ENCODE measurements around the gene TSTD1. TPM values are rescaled to one million over a fixed set of nuclear protein-coding genes. Genes with fewer than 3 reads are reported as not detected.

The TSTD1 gene
- total RNA-seq, 1 experiment from 2014 or later = 20.1 TPM

DNA sequence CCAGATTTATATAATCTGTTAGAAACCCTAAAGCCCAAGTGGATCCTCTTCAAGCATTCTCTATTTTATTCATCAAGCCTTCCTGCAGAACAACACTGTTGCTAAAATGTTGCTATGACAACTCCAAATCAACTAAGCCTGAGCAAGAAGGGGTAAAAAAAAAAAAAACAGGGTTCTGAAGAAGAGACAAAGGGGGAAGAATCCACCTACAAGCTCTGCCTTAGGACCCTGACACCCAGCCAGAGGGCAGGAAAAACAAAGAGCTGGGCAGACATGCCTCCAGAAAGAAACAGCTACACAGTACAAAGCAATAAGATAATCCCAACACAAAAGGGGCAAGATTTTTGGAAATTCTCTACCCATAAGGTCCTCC lies 5.8 kb upstream of the TSTD1 start:
- CTCF ChIA-PET = interaction anchor here (0.5 to 1.4 kb wide), 2 partner anchors 53 to 176 kb away, joined by 3 to 6 read pairs; no protein-coding TSS in a partner anchor
- Histone ChIP-seq H3K4me3 (ENCODE audit: low read depth in 2 of 2, low read length in 2 of 2) (peak overlapping the region; percentile 69 to 93), H3K27ac (ENCODE audit: low read length) (peak overlapping the region; percentile 99), H3K27me3 (ENCODE audit: control insufficient read depth, insufficient read depth, low read length) (no peaks in the 10 kb centered on the region), H3K4me1 (ENCODE audit: control insufficient read depth, insufficient read depth, low read length) (peaks cover 13% of the 10 kb centered on the region), H3K9me3 (ENCODE audit: control insufficient read depth, insufficient read depth, low read depth, low read length) (peaks cover 13% of the 10 kb centered on the region; the same call in 1 of the 2 replicates), H3K36me3 (ENCODE audit: control insufficient read depth, insufficient read depth, low read length) (peaks cover 9% of the 10 kb centered on the region)
- DNase-seq (ENCODE audit: low read depth, low spot score) = no peak
- intact Hi-C loops (cut with micrococcal nuclease; ENCODE audit: unreplicated experiment) (loop anchor here (5.0 kb wide), 1 partner anchor 53 kb away; the partner anchor contains the start of gene KLHDC9), in situ Hi-C loops (cut with HindIII; ENCODE audit: low pct_unique_long_range_greater_than_20kb, low sequenced_read_pairs) (no loop called here)
- ATAC-seq = no peak
- no TSS peak for BruUV-seq (replicated peaks)
- POLR2A ChIA-PET = no interaction called here
- no peak for TF ChIP-seq SIN3A (IDR thresholded peaks at IDR 0.05; ENCODE audit: borderline replicate concordance, insufficient read depth, low read depth, low read length)
- TF ChIP-seq, protein P1, sequence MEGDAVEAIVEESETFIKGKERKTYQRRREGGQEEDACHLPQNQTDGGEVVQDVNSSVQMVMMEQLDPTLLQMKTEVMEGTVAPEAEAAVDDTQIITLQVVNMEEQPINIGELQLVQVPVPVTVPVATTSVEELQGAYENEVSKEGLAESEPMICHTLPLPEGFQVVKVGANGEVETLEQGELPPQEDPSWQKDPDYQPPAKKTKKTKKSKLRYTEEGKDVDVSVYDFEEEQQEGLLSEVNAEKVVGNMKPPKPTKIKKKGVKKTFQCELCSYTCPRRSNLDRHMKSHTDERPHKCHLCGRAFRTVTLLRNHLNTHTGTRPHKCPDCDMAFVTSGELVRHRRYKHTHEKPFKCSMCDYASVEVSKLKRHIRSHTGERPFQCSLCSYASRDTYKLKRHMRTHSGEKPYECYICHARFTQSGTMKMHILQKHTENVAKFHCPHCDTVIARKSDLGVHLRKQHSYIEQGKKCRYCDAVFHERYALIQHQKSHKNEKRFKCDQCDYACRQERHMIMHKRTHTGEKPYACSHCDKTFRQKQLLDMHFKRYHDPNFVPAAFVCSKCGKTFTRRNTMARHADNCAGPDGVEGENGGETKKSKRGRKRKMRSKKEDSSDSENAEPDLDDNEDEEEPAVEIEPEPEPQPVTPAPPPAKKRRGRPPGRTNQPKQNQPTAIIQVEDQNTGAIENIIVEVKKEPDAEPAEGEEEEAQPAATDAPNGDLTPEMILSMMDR (IDR thresholded peaks at IDR 0.05) = no peak

DNA sequence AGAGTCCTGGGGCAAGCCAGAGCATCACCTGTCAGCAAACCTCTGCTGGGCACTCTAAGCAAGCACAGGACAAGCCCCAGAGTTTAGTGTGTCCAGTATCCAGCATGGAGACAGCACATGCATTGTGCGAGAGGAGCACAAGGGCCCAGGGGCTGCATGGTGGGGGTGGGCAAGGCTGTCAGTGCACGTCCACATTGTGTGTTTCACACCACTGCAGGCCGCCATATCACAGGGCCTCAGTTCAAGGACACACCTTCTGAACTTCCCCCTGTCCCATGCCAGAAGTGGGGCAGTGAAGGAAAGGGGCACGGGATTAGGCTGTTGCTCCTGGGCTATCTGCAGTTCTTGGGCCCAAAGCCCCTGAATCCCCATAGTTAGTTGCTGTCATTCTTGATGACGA lies 782 bp upstream of the TSTD1 start:
- peaks cover 9% of the 10 kb centered on the region for H3K36me3 ChIP-seq (ENCODE audit: control insufficient read depth, insufficient read depth, low read length)
- intact Hi-C loops (cut with micrococcal nuclease; ENCODE audit: unreplicated experiment) = no loop called here
- no peaks in the 10 kb centered on the region for H3K9me3 ChIP-seq (ENCODE audit: control insufficient read depth, insufficient read depth, low read depth, low read length)
- TF ChIP-seq, protein P2, sequence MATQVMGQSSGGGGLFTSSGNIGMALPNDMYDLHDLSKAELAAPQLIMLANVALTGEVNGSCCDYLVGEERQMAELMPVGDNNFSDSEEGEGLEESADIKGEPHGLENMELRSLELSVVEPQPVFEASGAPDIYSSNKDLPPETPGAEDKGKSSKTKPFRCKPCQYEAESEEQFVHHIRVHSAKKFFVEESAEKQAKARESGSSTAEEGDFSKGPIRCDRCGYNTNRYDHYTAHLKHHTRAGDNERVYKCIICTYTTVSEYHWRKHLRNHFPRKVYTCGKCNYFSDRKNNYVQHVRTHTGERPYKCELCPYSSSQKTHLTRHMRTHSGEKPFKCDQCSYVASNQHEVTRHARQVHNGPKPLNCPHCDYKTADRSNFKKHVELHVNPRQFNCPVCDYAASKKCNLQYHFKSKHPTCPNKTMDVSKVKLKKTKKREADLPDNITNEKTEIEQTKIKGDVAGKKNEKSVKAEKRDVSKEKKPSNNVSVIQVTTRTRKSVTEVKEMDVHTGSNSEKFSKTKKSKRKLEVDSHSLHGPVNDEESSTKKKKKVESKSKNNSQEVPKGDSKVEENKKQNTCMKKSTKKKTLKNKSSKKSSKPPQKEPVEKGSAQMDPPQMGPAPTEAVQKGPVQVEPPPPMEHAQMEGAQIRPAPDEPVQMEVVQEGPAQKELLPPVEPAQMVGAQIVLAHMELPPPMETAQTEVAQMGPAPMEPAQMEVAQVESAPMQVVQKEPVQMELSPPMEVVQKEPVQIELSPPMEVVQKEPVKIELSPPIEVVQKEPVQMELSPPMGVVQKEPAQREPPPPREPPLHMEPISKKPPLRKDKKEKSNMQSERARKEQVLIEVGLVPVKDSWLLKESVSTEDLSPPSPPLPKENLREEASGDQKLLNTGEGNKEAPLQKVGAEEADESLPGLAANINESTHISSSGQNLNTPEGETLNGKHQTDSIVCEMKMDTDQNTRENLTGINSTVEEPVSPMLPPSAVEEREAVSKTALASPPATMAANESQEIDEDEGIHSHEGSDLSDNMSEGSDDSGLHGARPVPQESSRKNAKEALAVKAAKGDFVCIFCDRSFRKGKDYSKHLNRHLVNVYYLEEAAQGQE (IDR thresholded peaks at IDR 0.05; ENCODE audit: insufficient read depth in 1 of 2, low read depth in 2 of 2, low read length in 1 of 2) = no peak
- TF ChIP-seq POLR2AphosphoS5 (IDR thresholded peaks at IDR 0.05; ENCODE audit: low read depth, low read length) (no peak), SIN3A (IDR thresholded peaks at IDR 0.05; ENCODE audit: borderline replicate concordance, insufficient read depth, low read depth, low read length) (no peak), TCF7L2 (IDR thresholded peaks at IDR 0.05; ENCODE audit: low read depth, low read length) (no peak)
- TF ChIP-seq, protein P1 (IDR thresholded peaks at IDR 0.05) = no peak
- no TSS peak for BruUV-seq (replicated peaks)
- no peak overlapping the region for H3K27ac ChIP-seq (ENCODE audit: low read length)
- in situ Hi-C loops (cut with HindIII; ENCODE audit: low pct_unique_long_range_greater_than_20kb, low sequenced_read_pairs) = no loop called here
- DNase-seq (ENCODE audit: low read depth, low spot score) = no peak
- ATAC-seq = no peak
- peaks cover 15% of the 10 kb centered on the region for H3K4me1 ChIP-seq (ENCODE audit: control insufficient read depth, insufficient read depth, low read length)
- CTCF ChIA-PET = no interaction called here
- POLR2A ChIA-PET = no interaction called here
- no peaks in the 10 kb centered on the region for H3K27me3 ChIP-seq (ENCODE audit: control insufficient read depth, insufficient read depth, low read length)
- no peak overlapping the region for H3K4me3 ChIP-seq (ENCODE audit: low read depth in 2 of 2, low read length in 2 of 2)
